ENCODE measurements around the gene ITGA1.

ITGA1 gene

GRCh38 chr5:52950686-52951085 is 163.0 kb downstream of the ITGA1 start:
- H3K4me1 ChIP-seq (ENCODE audit: low read length), result peaks cover 29% of the 10 kb centered on the region

GRCh38 chr5:52952483-52952882 is 164.8 kb downstream of the ITGA1 start:
- Histone ChIP-seq H4K20me1 (ENCODE audit: insufficient read depth, low read length) (no peaks in the 10 kb centered on the region), H3K79me2 (ENCODE audit: low read length) (no peaks in the 10 kb centered on the region), H3K9ac (ENCODE audit: low read length) (no peak overlapping the region), H3K9me3 (ENCODE audit: insufficient read depth, low read length) (no peaks in the 10 kb centered on the region), H3K27me3 (ENCODE audit: low read depth, low read length) (no peaks in the 10 kb centered on the region), H3K36me3 (replicated peaks; ENCODE audit: low read depth, low read length) (no peaks in the 10 kb centered on the region), H3K4me1 (ENCODE audit: low read length) (peaks cover 33% of the 10 kb centered on the region), H3K27ac (ENCODE audit: low read length) (no peak overlapping the region), H2AFZ (ENCODE audit: low read depth, low read length) (no peak overlapping the region), H3K4me3 (ENCODE audit: low read length) (no peak overlapping the region), H3K4me2 (ENCODE audit: low read length) (no peak overlapping the region)
- TF ChIP-seq CTCF (IDR thresholded peaks at IDR 0.05; ENCODE audit: low read depth, low read length) (no peak), EZH2phosphoT487 (IDR thresholded peaks at IDR 0.05; ENCODE audit: low read depth) (no peak)

More at GRCh38 chr5:52950686-52951085, 163.0 kb downstream of the ITGA1 start:
- Histone ChIP-seq H3K4me3 (ENCODE audit: low read length) (no peak overlapping the region), H3K4me2 (ENCODE audit: low read length) (no peak overlapping the region), H4K20me1 (ENCODE audit: insufficient read depth, low read length) (no peaks in the 10 kb centered on the region), H3K36me3 (replicated peaks; ENCODE audit: low read depth, low read length) (no peaks in the 10 kb centered on the region), H3K27ac (ENCODE audit: low read length) (no peak overlapping the region), H3K9ac (ENCODE audit: low read length) (no peak overlapping the region), H3K27me3 (ENCODE audit: low read depth, low read length) (no peaks in the 10 kb centered on the region), H2AFZ (ENCODE audit: low read depth, low read length) (no peak overlapping the region), H3K9me3 (ENCODE audit: insufficient read depth, low read length) (no peaks in the 10 kb centered on the region), H3K79me2 (ENCODE audit: low read length) (no peaks in the 10 kb centered on the region)
- no peak for TF ChIP-seq EZH2phosphoT487 (IDR thresholded peaks at IDR 0.05; ENCODE audit: low read depth)
- no peak for TF ChIP-seq CTCF (IDR thresholded peaks at IDR 0.05; ENCODE audit: low read depth, low read length)

- no peaks in the 10 kb centered on the region for H4K20me1 ChIP-seq (ENCODE audit: insufficient read depth, low read length)
- H3K4me2 ChIP-seq (ENCODE audit: low read length), result no peak overlapping the region
- H3K27me3 ChIP-seq (ENCODE audit: low read depth, low read length), result no peaks in the 10 kb centered on the region
- H3K27ac ChIP-seq (ENCODE audit: low read length), result no peak overlapping the region
- H3K36me3 ChIP-seq (replicated peaks; ENCODE audit: low read depth, low read length), result no peaks in the 10 kb centered on the region
- no peak overlapping the region for H3K9ac ChIP-seq (ENCODE audit: low read length)
- H3K4me3 ChIP-seq (ENCODE audit: low read length), result no peak overlapping the region
- peaks cover 12% of the 10 kb centered on the region for H3K4me1 ChIP-seq (ENCODE audit: low read length)
- H3K9me3 ChIP-seq (ENCODE audit: insufficient read depth, low read length), result no peaks in the 10 kb centered on the region
- no peak for TF ChIP-seq CTCF (IDR thresholded peaks at IDR 0.05; ENCODE audit: low read depth, low read length)
- no peak for TF ChIP-seq EZH2phosphoT487 (IDR thresholded peaks at IDR 0.05; ENCODE audit: low read depth)
- no peak overlapping the region for H2AFZ ChIP-seq (ENCODE audit: low read depth, low read length)
- H3K79me2 ChIP-seq (ENCODE audit: low read length), result no peaks in the 10 kb centered on the region
Measured at GRCh38 chr5:52956014-52956413, 168.3 kb downstream of the ITGA1 start.

- Histone ChIP-seq H2AFZ (ENCODE audit: low read depth, low read length) (peak overlapping the region; percentile 76; the same call in 1 of the 2 replicates), H3K9me3 (ENCODE audit: insufficient read depth, low read length) (no peaks in the 10 kb centered on the region), H3K4me2 (ENCODE audit: low read length) (0 out of 2 replicates have a peak overlapping the region, but pooled peaks have one; percentile 11), H4K20me1 (ENCODE audit: insufficient read depth, low read length) (no peaks in the 10 kb centered on the region), H3K27ac (ENCODE audit: low read length) (no peak overlapping the region), H3K79me2 (ENCODE audit: low read length) (no peaks in the 10 kb centered on the region), H3K4me1 (ENCODE audit: low read length) (peaks cover 12% of the 10 kb centered on the region), H3K27me3 (ENCODE audit: low read depth, low read length) (no peaks in the 10 kb centered on the region), H3K4me3 (ENCODE audit: low read length) (no peak overlapping the region), H3K36me3 (replicated peaks; ENCODE audit: low read depth, low read length) (no peaks in the 10 kb centered on the region), H3K9ac (ENCODE audit: low read length) (no peak overlapping the region)
- no peak for TF ChIP-seq EZH2phosphoT487 (IDR thresholded peaks at IDR 0.05; ENCODE audit: low read depth)
- no peak for TF ChIP-seq CTCF (IDR thresholded peaks at IDR 0.05; ENCODE audit: low read depth, low read length)
Measured at GRCh38 chr5:52956915-52957747, 169.4 kb downstream of the ITGA1 start.
